HepG2 (cell line): ENCODE data around the gene URI1. TPM values are rescaled to one million over a fixed set of nuclear protein-coding genes. Genes with fewer than 3 reads are reported as not detected.

Source experiments
- ADNP ChIP-seq: sonication (generic); formaldehyde crosslinking; IDR thresholded peaks from 2 replicates; pipeline ENCODE4 v1.4.0; 2020; ENCODE audit warnings: missing genetic modification reagents
- ARNT ChIP-seq: fragments of 450-650 bp; IDR thresholded peaks from 2 replicates; pipeline ENCODE4 v1.6.1; 2017
- CREBL2 ChIP-seq: sonication (generic); formaldehyde crosslinking; IDR thresholded peaks from 2 replicates; pipeline ENCODE4 v1.8.1; 2023; ENCODE audit warnings: missing genetic modification reagents, mild to moderate bottlenecking, borderline replicate concordance
- ELF4 ChIP-seq: sonication (generic); formaldehyde crosslinking; IDR thresholded peaks from 2 replicates; pipeline ENCODE4 v1.5.0; 2020; ENCODE audit warnings: missing genetic modification reagents, mild to moderate bottlenecking, moderate library complexity, borderline replicate concordance
- HIC2 ChIP-seq: sonication (generic); formaldehyde crosslinking; IDR thresholded peaks from 2 replicates; pipeline ENCODE4 v1.9.0; 2022; ENCODE audit warnings: low read depth, missing genetic modification reagents
- HNRNPK ChIP-seq: fragments of 200-400 bp; formaldehyde crosslinking; IDR thresholded peaks from 2 replicates; pipeline ENCODE4 v1.6.1; 2018; ENCODE audit warnings: low read length, low read depth, moderate library complexity, mild to moderate bottlenecking; ENCODE audit not compliant: poor library complexity, severe bottlenecking
- KLF16 ChIP-seq, 2 experiments: sonication (generic) in 1 of 2; formaldehyde crosslinking in 1 of 2; IDR thresholded peaks; 2 replicates each; pipeline versions ENCODE4 v1.6.1 to v1.8.0; 2016 to 2023; ENCODE audit warnings: missing genetic modification reagents in 2 of 2, missing compliant biosample characterization in 1 of 2
- MAFG ChIP-seq: sonication (generic); formaldehyde crosslinking; IDR thresholded peaks from 2 replicates; pipeline ENCODE4 v1.5.1; 2020; ENCODE audit warnings: mild to moderate bottlenecking, missing genetic modification reagents
- MAX ChIP-seq: IDR thresholded peaks from 2 replicates; pipeline ENCODE4 v1.6.1; 2012; ENCODE audit warnings: inconsistent platforms
- MYC ChIP-seq: sonication (generic); formaldehyde crosslinking; IDR thresholded peaks from 2 replicates; pipeline ENCODE4 v1.9.0; 2021; ENCODE audit warnings: missing genetic modification reagents, borderline replicate concordance
- NFYB ChIP-seq: sonication (generic); formaldehyde crosslinking; IDR thresholded peaks from 2 replicates; pipeline ENCODE4 v1.4.0; 2020; ENCODE audit warnings: missing genetic modification reagents
- NR2F6 ChIP-seq, 2 experiments: IDR thresholded peaks; 2 replicates each; pipeline ENCODE4 v1.6.1; 2016; ENCODE audit warnings: antibody characterized with exemption in 1 of 2, mild to moderate bottlenecking in 1 of 2
- POLR2G ChIP-seq: fragments of 200-400 bp; formaldehyde crosslinking; IDR thresholded peaks from 2 replicates; pipeline ENCODE4 v1.6.1; 2018; ENCODE audit warnings: mild to moderate bottlenecking, low read depth, low read length, moderate library complexity
- SOX5 ChIP-seq: IDR thresholded peaks from 2 replicates; pipeline ENCODE4 v1.6.1; 2016; ENCODE audit warnings: borderline replicate concordance
- UBTF ChIP-seq: sonication (generic); formaldehyde crosslinking; IDR thresholded peaks from 2 replicates; pipeline ENCODE4 v1.4.0; 2020; ENCODE audit warnings: mild to moderate bottlenecking, missing genetic modification reagents
- YY1 ChIP-seq: IDR thresholded peaks from 2 replicates; pipeline ENCODE4 v1.6.1; 2011; ENCODE audit warnings: low read length, low read depth, moderate library complexity, mild to moderate bottlenecking; ENCODE audit not compliant: insufficient read depth, insufficient replicate concordance
- ZBTB14 ChIP-seq: sonication (generic); formaldehyde crosslinking; IDR thresholded peaks from 2 replicates; pipeline ENCODE4 v1.4.0; 2020; ENCODE audit warnings: missing genetic modification reagents
- ZFP36 ChIP-seq: fragments of 150-350 bp; IDR thresholded peaks from 2 replicates; pipeline ENCODE4 v1.6.1; 2018; ENCODE audit warnings: borderline replicate concordance, low read length, low read depth; ENCODE audit not compliant: partially characterized antibody
- ZMYM3 ChIP-seq: sonication (generic); formaldehyde crosslinking; IDR thresholded peaks from 2 replicates; pipeline ENCODE4 v1.5.1; 2020; ENCODE audit warnings: mild to moderate bottlenecking, missing genetic modification reagents
- ZNF343 ChIP-seq: sonication (generic); formaldehyde crosslinking; IDR thresholded peaks from 2 replicates; pipeline ENCODE4 v1.4.0; 2020; ENCODE audit warnings: mild to moderate bottlenecking, missing genetic modification reagents
- ZNF567 ChIP-seq: sonication (generic); formaldehyde crosslinking; IDR thresholded peaks from 2 replicates; pipeline ENCODE4 v1.8.1; 2023; ENCODE audit warnings: mild to moderate bottlenecking, missing genetic modification reagents, borderline replicate concordance
- ZNF660 ChIP-seq: sonication (generic); formaldehyde crosslinking; IDR thresholded peaks from 2 replicates; pipeline ENCODE4 v1.5.1; 2020; ENCODE audit warnings: mild to moderate bottlenecking, low read depth, missing genetic modification reagents, borderline replicate concordance
- ZNF773 ChIP-seq: sonication (generic); formaldehyde crosslinking; IDR thresholded peaks from 2 replicates; pipeline ENCODE4 v1.4.0; 2020; ENCODE audit warnings: missing genetic modification reagents, borderline replicate concordance
- ZNF777 ChIP-seq: sonication (generic); formaldehyde crosslinking; IDR thresholded peaks from 2 replicates; pipeline ENCODE4 v1.4.0; 2020; ENCODE audit warnings: missing genetic modification reagents
- ZSCAN20 ChIP-seq: sonication (generic); formaldehyde crosslinking; IDR thresholded peaks from 2 replicates; pipeline ENCODE4 v1.4.0; 2020; ENCODE audit warnings: missing genetic modification reagents, mild to moderate bottlenecking, borderline replicate concordance
- polyA plus RNA-seq, 8 experiments: library from polyadenylated mRNA; depleted of rRNA in 3 of 8; stranded (reverse) in 7 of 8; unstranded in 1 of 8; fragments of >200 nt; fragmentation: Illumina TruSeq in 4 of 8; extraction: Trizol in 4 of 8; gene quantifications; 2 replicates each; pipeline versions ENCODE4 v1.2.1 to v1.2.3, GENCODE V29; 2011 to 2016; ENCODE audit warnings: low read depth in 4 of 8, missing spikeins in 1 of 8, mixed read lengths in 1 of 8; ENCODE audit not compliant: insufficient read depth in 1 of 8
- total RNA-seq, 5 experiments: library from RNA; depleted of rRNA; stranded (reverse); fragments of >200 nt; fragmentation: Illumina TruSeq; extraction: Trizol; gene quantifications; 2 replicates each; pipeline ENCODE4 v1.2.3, GENCODE V29; 2016; ENCODE audit warnings: low read depth in 1 of 5

The URI1 gene
- total and polyA plus RNA-seq, 2 of the 13 experiments (the other 11 are each of a cell fraction or from before 2014, with no cell fraction given), result 43.6 to 67.9 TPM

GRCh38 chr19:30064771-30065494 lies 122.9 kb downstream of the URI1 start (continued):
- no peak for TF ChIP-seq KLF16 (CRISPR knock-in tag; IDR thresholded peaks at IDR 0.05)
- no peak for TF ChIP-seq SOX5 (CRISPR knock-in tag)
- TF ChIP-seq ZBTB14 (CRISPR knock-in tag), result no peak
- 0 out of 2 replicates have a peak, but pooled peaks have one; percentile 33 for TF ChIP-seq ZMYM3
- TF ChIP-seq ELF4 (CRISPR knock-in tag), result no peak
- TF ChIP-seq ZNF773 (CRISPR knock-in tag), result no peak
- TF ChIP-seq ARNT, result no peak
- TF ChIP-seq ZNF567 (CRISPR knock-in tag), result no peak
- peak; percentile 34; the same call in 1 of the 2 replicates for TF ChIP-seq NR2F6 (IDR thresholded peaks at IDR 0.05)
- TF ChIP-seq NR2F6 (CRISPR knock-in tag; IDR thresholded peaks at IDR 0.05), result no peak
- TF ChIP-seq ADNP, result no peak
- no peak for TF ChIP-seq ZNF343 (CRISPR knock-in tag)
- TF ChIP-seq YY1, result no peak
- 0 out of 2 replicates have a peak, but pooled peaks have one; percentile 37 for TF ChIP-seq ZNF777
- no peak for TF ChIP-seq CREBL2 (CRISPR knock-in tag)
- TF ChIP-seq MAFG (CRISPR knock-in tag), result no peak
- no peak for TF ChIP-seq NFYB (CRISPR knock-in tag)
- no peak for TF ChIP-seq UBTF (CRISPR knock-in tag)
- TF ChIP-seq HIC2 (CRISPR knock-in tag), result peak; percentile 68; the same call in 1 of the 2 replicates
- no peak for TF ChIP-seq ZFP36
- no peak for TF ChIP-seq ZNF660 (CRISPR knock-in tag)
- TF ChIP-seq MAX, result 0 out of 2 replicates have a peak, but pooled peaks have one; percentile 20
- 0 out of 2 replicates have a peak, but pooled peaks have one; percentile 17 for TF ChIP-seq MYC
- TF ChIP-seq POLR2G, result no peak
- no peak for TF ChIP-seq ZSCAN20 (CRISPR knock-in tag)
- TF ChIP-seq HNRNPK, result no peak
